OCI-LY7 (cell line): ENCODE results near the gene CTR9.

Experiments
- EZH2phosphoT487 ChIP-seq: fragments of 200-600 bp; sonication (generic); IDR thresholded peaks from 2 replicates; pipeline ENCODE4 v1.6.1; 2018; ENCODE audit warnings: low read depth, borderline replicate concordance, mild to moderate bottlenecking, mixed run types, antibody characterized with exemption, low read length, moderate library complexity, mixed read lengths
- TF ChIP-seq, protein P1 (sequence below): fragments of 200-600 bp; sonication (generic); conservative IDR thresholded peaks from 2 replicates; pipeline ENCODE4 v1.5.1; 2014; ENCODE audit warnings: mild to moderate bottlenecking, antibody characterized with exemption, low read length, moderate library complexity, mixed read lengths

- TF ChIP-seq, protein P1, sequence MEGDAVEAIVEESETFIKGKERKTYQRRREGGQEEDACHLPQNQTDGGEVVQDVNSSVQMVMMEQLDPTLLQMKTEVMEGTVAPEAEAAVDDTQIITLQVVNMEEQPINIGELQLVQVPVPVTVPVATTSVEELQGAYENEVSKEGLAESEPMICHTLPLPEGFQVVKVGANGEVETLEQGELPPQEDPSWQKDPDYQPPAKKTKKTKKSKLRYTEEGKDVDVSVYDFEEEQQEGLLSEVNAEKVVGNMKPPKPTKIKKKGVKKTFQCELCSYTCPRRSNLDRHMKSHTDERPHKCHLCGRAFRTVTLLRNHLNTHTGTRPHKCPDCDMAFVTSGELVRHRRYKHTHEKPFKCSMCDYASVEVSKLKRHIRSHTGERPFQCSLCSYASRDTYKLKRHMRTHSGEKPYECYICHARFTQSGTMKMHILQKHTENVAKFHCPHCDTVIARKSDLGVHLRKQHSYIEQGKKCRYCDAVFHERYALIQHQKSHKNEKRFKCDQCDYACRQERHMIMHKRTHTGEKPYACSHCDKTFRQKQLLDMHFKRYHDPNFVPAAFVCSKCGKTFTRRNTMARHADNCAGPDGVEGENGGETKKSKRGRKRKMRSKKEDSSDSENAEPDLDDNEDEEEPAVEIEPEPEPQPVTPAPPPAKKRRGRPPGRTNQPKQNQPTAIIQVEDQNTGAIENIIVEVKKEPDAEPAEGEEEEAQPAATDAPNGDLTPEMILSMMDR: no peak
- no peak for TF ChIP-seq EZH2phosphoT487
Measured at GRCh38 chr11:10762913-10763421, 11.9 kb downstream of the CTR9 start.
